NCI-H524 (cell line): ENCODE results near the gene ANKRD13B.
"Not testable (repeated sequence)": the region's sequence is repeated elsewhere in the genome, so short reads cannot be mapped to it uniquely, and the experiment has no call there.

Experiments
- DNase-seq, 2 experiments: peaks; one replicate each; lab custom pipeline; 2025; lab: John Stamatoyannopoulos, UW

ANKRD13B gene

DNA sequence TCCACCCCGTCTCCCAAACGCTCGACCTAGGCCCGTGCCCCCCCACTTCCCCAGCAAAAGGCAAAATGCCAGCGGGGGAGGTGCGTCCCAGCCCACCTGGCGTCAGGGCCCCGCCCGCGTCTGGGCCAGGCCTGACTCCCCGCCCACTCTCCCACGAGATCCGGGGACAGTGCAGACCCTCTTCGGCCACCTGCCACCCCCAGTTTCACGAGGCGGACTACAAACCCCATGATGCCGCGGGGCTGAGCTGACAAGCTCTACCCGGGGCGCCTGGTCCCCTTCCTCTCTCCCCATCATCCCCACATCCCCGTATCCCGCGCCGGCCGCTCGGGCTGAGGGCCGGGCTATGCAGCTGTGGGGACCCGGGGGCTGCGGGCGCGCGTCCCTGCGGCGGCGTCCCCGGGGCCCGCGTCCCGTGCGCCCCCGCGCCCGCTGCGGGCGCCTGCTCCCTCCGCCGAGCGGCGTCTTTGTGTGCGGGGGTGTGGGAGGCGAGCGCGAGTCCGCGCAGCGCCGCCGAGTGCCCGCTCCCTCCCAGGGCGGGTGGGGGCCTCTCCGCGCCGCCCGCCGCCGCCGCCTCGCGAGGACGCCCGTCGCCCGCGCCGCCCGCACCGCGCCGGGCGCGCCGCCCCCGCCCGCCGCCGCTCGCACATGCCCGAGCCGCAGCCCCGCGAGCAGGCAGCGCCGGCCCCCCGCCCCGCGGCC lies at the start of gene ANKRD13B:
Gene ANKRD13B, plus strand, starts transcription at position 283 of the 702 bp plus-strand sequence. CDS start 490 bp downstream, outside the sequence.
- peak; percentile 90 to 96 for DNase-seq

DNA sequence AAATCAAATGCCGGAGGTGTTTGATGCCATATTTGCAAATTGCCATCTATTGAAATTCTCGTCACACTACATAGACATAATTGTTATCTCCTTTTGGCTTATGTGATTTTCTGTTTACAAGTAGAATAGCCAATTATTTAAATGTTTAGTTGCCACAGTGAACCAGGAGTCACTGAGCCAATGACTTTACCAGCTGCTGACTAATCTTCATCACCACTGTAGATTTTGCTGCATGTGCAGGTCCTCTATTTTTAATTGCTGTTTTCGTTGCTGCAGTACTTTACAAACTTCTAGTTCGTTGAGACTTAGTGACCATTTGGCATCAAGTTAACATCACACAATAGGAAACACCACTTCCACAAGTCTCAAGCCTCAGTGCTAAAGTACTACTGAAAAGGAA lies 48.9 kb upstream of the ANKRD13B start:
- DNase-seq = no peak

DNA sequence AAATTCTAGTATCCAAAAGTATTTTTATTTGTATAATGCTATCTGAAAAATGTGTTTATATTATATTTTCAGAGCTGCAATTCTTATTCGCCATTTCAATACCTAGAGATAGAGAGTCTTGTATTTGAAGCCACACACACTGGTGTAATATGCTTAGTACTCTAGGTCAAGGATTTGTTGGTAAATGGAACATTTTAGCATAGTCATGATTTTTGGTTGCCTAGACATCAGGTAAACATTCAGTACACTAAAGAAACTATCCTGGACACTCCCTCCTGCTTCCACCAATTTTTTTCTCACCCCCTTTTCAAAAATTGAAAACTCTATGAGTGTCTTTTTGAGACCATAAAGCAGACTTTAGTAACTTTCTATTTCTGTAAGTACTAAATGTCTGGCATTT lies 46.8 kb upstream of the ANKRD13B start:
- no peak for DNase-seq

DNA sequence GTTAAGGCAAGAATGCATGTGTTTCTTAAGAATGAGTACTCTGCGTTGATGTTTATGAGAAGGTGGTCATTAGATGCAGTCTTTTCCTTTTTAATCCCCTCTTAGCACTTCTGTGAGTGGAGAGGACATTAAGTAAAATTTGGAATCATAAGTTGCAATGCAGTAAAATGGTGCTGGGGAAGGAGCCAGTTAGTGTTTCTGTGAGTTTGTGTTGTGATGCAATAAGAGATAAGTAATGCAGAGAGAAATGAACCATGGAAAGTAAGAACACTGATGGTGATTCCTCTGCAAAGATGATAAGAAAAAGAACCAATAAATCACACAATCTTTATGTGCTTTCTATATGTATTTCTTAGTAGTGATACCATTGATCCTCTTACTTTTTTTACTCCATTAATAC lies 46.1 kb upstream of the ANKRD13B start:
- no peak for DNase-seq

DNA sequence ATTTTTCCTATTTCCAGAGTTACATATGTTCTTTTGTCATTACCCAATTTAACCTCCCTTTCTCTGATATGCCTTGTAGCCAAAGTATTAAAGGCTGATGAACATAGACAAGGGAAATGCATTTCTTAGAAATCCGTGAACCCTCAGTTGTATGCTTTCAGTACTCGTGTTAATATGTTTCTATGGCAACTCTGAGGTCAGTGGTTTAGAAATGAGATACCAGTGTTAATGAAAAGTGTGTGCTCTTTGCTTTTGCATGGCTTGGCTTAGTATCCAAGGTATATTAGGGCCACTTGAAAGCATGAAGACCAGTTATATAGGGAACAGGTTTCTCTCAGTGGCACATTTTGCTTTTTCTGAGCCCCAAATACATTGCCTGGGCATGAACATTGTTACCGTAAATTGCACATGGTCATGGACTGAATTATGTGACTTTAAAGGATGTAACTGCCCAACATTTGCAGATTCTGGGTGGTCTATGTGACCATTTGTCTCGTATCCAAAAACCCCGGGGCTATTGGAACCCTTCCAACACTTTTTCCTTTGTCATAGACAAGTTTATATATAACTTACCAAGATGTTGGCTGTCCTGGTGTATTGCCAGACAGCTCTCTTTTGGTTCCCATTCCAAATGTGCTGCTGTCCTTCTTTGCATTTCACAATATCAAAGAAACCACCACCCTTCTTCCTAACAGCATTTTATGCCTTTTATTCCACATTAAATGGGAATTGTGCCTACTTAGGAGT lies 43.6 kb upstream of the ANKRD13B start:
- no peak for DNase-seq

DNA sequence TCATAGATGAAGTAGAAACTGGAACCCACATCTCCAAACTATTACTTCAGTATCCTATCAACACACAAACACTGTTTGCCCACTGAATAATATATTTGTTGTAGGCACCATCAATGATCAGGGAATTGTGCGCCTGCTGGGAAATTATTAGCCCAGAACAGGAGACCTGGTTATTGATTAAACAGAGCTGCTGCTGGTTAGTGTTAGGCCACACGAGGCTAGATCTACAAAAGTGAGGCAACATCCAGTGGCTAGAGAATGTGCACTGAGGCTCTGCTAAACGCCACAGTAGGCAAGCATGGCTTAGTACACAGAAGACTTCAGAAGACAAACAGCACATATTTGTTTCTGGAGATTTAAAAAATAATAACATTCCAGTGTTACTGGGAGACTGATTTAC lies 37.1 kb upstream of the ANKRD13B start:
- no peak for DNase-seq

DNA sequence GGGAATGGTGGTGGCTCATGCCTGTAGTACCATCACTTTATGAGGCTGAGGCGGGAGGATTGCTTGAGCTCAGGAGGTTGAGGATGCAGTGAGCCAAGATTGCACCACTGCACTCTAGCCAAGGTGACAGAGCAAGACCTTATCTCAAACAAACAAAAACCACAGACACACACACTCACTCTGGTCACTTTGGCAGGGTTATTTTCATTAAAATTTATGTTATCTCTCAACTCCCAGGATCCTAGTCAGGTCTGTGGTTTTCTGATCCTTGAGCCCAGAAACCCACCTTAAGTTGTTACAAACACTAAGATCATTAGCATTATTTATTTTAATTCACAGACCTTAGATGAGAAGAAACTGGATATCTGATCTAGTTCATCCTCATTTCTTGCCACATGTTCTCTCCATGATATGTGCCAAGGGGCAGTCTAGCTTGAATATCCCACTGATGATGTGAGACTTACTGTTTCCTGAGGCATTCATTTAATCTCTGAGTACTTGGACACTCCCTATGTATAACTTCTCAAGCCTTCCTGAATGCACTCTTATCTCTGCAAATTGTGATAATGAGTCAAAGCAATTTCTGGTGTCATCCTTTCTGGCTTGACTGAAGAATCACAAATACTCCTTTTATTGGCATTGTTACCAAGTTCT lies 35.7 kb upstream of the ANKRD13B start:
- no peak for DNase-seq

DNA sequence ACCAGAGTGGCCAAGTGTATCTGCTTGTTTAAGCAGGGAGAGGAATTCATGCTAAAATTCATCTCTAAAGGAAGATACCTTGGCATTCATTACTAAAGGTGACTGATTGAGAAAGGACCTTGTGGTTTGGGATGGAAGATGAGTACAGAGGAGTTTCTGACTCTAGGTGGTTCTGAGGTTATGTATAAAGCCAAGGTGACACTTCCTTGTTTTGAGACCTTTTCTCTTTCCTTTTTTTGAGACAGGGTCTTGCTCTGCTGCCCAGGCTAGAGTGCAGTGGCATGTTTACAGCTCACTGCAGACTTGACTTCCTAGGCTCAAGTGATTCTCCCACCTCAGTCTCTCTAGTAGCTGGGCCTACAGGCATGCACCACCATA lies 35.2 kb upstream of the ANKRD13B start:
- DNase-seq = no peak

DNA sequence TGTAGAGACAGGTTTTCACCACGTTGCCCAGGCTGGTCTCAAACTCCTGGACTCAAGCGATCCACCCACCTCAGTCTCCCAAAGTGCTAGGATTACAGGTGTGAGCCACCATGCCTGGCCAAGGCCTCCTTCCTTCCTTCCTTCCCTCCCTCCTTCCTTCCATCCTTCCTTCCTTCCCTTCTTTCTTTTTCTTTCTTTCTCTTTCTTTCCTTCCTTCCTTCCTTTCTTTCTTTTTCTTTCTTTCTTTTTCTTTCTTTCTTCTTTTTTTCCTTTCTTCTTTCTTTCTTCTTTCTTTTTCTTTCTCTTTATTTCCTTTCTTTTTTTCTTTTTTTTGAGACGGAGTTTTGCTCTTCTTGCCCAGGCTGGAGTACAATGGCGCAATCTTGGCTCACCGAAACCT lies 34.8 kb upstream of the ANKRD13B start:
- DNase-seq = not testable (repeated sequence)

DNA sequence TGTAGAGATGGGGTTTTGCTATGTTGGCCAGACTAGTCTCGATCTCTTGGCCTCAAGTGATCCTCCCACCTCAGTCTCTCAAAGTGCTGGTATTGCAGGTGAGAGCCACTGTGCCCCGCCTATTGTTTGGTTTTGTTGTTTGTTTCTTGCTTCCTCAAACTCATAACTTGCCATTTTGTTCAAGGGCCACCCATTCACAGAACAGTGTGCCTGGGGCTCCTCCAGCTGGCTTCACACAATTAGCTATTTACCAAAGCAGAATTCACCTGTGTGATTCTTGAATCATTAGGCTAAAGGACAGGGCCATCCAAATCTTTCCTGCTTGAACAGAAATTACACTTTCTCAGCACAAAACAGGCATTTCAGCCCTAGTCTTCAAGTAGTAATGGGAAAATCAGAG lies 33.3 kb upstream of the ANKRD13B start:
- peak in 1 of 2 experiments; percentile 65 for DNase-seq

DNA sequence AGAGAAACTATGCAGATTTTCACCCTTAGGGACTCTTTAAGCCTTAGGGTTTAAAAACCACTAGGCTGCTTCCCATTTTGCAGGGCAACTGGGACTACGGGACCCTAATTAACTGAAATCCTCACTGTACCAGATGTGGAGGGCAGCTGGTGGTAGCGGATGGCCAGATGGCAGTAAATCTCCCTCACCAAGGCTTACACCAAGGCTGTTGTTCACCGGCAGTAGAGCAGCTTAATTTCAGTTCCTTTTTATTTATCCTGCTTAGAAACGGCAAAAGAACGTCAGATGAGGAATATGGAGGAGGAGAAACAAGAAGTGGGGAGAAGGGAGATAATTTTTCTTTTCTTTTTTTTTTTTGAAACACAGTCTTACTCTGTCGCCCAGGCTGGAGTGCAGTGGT lies 32.6 kb upstream of the ANKRD13B start:
- DNase-seq = peak; percentile 99 to 100

DNA sequence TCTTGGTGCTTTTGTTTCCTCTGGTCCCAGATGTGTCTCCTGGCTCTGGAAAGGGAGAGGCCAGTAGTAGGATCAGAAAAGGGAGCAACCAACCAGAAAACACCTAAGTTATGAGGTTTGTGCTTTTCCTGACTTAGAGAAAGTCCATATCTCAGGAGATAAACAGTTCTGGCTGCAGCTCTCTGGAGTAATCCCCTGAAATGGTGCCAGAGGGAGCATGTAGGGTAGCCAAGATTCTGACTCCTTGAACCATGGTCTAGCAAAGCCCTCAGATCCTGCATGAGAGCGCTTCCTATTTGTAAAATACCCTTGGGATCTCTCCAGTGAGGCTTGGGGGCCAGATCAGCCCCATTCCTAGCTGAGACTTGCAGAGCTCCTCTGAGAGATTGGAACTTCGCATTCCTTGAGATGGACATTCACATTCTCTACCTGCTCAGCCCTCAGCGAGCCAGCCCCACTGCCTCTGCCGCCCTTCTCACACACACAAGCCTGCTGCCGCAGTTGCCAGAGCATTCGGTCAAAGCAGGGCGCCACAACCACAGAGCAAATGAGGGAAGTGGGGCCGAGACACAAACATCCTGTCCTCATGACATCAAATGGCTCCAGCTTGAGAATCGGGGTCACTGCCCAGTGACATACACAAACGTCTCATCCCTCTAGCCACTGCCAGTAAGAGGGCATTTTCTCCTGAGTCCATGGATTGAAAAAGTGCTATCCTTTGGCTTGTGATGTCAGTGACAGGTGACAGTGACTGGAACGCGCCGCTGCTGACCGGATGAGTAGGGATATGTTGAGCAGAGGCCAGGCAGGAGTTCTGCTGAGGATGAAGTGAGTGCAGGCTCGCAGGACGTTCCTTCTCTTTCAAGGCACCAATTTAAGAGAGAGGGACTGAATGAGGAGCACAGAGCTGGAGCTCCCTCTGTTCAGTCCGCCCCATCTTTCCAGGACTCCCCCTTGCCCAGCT lies 31.1 kb upstream of the ANKRD13B start:
- DNase-seq = peak in 1 of 2 experiments; percentile 42

DNA sequence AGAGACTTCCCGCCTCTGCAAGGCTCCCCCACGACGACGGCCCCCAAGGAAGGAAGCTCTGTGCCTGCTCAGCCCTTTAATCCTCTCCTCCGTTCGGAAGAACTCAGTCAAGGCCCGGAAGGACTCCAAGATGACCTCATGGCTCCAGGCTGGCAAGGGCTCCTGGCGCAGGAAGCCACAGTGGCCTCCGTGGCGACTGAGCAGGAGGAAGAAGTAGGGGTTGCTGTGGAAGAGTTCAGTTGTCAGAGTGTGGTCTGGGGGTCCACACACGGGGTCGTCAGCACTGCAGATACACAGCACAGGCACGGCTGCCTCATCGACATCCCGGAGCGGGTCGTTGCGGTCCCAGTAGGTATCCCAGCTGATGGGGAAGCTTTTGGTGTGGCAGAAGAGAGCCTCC lies 30.3 kb upstream of the ANKRD13B start:
- no peak for DNase-seq

DNA sequence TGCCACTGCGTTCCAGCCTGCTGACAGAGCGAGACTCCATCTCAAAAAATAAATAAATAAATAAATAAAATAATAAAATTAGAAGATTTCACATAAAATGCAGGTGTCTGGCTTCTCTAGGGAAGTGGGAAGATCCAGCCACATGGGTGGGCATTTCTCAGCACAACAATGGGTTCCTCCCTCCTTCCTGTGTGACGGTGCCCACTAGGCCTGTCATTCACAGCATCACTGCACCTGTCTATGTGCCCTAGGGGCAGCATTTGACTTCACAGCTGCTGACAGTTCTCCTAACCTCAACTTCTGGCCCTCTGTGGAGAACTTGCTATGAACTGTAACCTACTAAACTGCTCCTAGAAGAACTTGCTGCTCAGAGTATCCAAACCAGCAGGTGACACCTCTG lies 29.1 kb upstream of the ANKRD13B start:
- peak in 1 of 2 experiments; percentile 38 for DNase-seq

DNA sequence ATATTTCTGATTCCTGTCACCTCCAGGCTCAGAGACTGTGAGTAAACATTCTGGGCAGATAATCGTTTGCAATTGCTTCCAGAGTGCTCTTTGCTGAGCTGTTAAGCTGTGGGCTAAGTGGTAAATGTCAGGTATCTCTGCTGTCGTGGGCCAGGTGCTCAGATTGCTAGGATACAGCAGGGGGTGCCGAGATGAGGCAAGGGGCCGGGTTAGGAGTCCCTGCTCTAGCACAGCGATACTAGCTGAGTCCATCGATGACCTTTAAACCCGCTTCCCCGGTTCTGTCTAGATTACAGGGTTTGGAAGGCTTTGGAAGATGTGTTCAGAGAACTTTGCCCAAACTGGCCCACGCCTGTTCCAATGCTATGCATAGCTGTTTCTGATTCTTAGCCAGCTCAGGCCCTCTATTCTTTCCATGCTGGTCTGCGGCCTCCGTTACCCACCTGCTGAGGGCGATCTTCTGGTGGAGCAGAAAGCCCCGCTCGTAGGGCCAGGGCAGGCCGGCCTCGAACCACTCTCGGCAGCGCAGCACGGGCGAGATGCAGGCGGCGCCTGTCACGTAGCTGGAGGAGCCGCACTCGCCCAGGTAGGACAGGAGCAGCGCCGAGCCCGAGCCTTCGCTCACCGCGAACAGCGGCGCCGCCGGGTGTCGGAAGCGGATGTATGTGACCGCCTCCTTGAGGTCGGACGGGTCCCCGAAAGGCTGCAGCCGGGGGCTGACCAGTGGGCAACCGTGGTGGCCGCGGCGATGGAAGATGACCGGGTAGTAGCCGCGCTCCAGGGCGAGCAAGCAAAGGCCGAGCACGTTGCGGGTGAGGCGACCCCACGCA lies 27.1 kb upstream of the ANKRD13B start:
- peak; percentile 57 to 79 for DNase-seq

DNA sequence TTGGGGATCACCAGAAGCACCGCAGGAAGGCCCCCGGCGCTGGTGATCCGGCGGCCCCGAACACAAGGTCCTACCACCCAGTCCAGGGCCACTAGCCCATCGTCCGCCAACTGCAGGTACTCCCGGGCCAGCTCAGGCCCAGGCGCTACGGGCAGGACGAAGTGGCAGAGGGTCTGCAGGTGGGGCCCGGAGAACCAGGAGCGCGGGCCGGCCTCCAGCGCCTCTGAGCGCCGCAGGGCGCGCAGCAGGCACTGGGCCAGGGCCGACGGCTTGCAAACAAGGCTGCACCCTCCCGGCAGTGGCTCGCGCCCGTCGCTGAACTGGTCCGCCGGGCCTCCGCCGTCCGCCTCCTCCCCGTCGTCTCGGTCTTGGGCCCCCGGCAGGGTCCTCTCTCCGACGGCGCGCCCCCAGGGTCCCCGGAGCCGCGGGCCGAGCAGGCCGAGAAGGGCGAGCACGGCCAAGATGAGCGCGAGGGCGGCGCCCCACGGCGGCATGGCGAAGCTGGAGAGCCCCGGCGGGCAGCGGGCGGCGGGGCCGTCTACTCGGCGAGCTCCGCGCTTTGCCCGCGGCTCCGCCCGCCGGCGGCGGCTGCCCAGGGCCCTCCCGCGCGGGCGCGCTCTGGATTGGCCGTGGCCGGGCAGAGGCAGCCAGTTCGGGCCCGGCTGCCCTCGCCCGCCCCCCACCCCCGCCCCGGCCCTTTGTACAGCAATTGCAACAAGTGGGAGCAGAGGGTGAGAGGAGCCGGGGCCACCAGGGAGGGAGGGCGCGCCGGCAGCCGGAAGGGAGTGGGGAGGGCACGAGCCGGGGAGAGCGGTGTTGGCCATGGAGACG lies 26.2 kb upstream of the ANKRD13B start, which contains the start of gene ABHD15:
Gene ABHD15, minus strand, starts transcription at position 565 of the 831 bp plus-strand sequence. Its CDS starts 71 bp downstream, at position 494.
- DNase-seq = peak; percentile 69 to 84

DNA sequence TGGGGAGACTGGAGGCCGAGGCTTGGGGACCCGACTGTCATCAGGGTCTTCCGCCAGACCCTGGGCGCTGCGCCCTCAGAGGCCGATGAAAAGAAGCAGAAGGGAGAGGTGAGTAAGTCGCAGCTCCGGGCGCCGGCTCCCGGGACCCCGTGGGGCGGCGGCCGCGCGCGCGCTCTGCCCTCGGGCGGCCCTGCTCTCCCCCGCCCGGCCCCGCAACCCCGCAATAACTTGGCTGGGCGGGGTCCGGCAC lies 25.7 kb upstream of the ANKRD13B start:
- no peak for DNase-seq

DNA sequence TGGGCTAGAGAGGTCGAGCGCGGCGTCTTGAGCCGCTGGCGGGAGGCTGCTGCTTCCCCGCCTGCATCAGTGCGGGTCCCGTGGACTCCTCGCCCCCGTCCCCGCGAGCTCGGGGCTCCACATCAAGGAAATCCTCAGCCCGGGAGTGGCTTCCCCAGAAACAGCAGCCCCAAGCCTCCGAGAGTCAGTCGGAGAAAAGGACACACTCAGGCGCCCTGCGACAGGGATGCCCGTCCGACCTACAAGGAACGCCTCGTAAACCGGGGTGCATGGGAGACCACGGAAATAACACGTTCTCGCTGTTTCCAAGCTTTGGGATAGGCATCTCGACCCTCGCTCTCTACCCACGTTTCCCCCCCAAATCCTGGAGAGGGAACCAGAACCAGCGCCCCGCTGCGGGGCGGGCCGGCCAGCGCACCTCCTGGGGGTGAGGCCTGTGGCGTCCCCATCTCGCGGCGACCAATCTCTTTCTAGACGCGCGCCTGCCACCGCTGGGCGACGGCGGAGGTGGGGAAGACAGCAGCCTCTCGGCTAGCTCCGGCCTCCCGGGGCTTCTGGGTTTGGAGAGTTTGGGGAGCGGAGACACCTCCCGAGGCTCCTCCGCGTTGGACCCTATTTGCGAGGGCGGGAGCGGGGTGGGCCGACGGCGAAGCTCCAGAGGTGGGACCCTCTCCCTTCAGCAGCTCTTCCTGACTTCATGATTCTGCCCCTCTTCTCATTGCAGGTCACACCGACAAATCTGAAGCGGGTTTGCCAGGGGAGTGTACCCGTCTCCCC lies 25.2 kb upstream of the ANKRD13B start:
- peak; percentile 83 to 88 for DNase-seq
